EH (cell line): ENCODE results near the gene TTI1.

Experiments used
- DNase-seq: peaks from one replicate; pipeline ENCODE4 v3.0.0-alpha.2; 2015; ENCODE audit warnings: low read depth

Gene TTI1

GRCh38 chr20:37937686-37938085 lies 95.6 kb downstream of the TTI1 start:
- no peak for DNase-seq

GRCh38 chr20:37936451-37936850 lies 96.8 kb downstream of the TTI1 start:
- DNase-seq, result no peak

GRCh38 chr20:37936041-37936440 lies 97.2 kb downstream of the TTI1 start:
- no peak for DNase-seq

- peak; percentile 16 for DNase-seq
Measured at GRCh38 chr20:37935435-37935834, 97.8 kb downstream of the TTI1 start.

- DNase-seq, result no peak
Measured at GRCh38 chr20:37934634-37935375, 98.5 kb downstream of the TTI1 start.

- DNase-seq, result no peak
Measured at GRCh38 chr20:37933786-37934633, 99.2 kb downstream of the TTI1 start.
